C4-2B (cell line): ENCODE data around the gene CCSER1.
A peak's percentile ranks its signal among the peaks of the same experiment; 100 is the strongest.

Experiments used
- H3K27ac ChIP-seq: fragments of 450-650 bp; 2 replicates; pipeline ENCODE4 v1.5.1; 2017
- ZFX ChIP-seq: fragments of 450-650 bp; IDR thresholded peaks from 2 replicates; pipeline ENCODE4 v1.6.1; 2017
- TF ChIP-seq, protein P1 (sequence below): fragments of 450-650 bp; conservative IDR thresholded peaks from 2 replicates; pipeline ENCODE4 v1.5.1; 2017; ENCODE audit warnings: mild to moderate bottlenecking

CCSER1 gene

DNA sequence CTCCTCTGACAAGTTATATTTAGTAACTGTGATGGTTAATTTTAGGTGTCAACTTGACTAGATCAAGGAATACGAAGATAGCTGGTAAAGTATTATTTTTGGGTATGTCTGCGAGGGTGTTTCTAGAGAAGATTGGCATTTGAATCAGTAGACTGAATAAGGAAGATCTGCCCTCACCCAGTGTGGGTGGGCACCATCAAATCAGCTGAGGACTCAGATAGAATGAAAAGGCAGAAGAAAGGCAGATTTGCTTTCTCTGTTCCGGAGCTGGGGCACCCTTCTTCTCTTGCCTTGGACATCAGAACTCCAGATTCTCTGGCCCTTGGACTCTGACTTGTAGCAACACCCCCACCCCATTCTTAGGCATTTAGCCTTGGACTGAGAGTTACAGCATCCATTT lies 981.6 kb downstream of the CCSER1 start:
- no peak for TF ChIP-seq ZFX
- TF ChIP-seq, protein P1, sequence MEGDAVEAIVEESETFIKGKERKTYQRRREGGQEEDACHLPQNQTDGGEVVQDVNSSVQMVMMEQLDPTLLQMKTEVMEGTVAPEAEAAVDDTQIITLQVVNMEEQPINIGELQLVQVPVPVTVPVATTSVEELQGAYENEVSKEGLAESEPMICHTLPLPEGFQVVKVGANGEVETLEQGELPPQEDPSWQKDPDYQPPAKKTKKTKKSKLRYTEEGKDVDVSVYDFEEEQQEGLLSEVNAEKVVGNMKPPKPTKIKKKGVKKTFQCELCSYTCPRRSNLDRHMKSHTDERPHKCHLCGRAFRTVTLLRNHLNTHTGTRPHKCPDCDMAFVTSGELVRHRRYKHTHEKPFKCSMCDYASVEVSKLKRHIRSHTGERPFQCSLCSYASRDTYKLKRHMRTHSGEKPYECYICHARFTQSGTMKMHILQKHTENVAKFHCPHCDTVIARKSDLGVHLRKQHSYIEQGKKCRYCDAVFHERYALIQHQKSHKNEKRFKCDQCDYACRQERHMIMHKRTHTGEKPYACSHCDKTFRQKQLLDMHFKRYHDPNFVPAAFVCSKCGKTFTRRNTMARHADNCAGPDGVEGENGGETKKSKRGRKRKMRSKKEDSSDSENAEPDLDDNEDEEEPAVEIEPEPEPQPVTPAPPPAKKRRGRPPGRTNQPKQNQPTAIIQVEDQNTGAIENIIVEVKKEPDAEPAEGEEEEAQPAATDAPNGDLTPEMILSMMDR = no peak
- H3K27ac ChIP-seq = no peak overlapping the region

DNA sequence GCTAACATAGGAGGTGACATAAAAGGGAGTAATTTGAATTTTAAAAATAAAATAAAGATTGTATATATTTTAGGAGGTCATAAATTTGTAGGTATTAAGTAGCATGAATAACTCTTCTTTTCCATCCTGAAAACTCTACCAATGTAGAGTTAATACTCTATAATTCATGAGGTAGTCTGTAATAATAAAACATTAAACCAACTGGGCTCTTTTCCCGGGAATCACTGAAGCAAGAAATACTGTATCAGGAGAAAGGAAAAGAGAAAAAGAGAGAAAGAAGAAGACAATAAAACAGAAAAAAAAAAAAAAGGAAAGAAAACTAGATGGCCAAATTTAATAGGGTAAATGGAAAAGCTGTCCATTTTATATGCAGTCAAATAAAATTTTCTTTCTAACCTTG lies 984.4 kb downstream of the CCSER1 start:
- TF ChIP-seq ZFX = no peak
- TF ChIP-seq, protein P1 = no peak

DNA sequence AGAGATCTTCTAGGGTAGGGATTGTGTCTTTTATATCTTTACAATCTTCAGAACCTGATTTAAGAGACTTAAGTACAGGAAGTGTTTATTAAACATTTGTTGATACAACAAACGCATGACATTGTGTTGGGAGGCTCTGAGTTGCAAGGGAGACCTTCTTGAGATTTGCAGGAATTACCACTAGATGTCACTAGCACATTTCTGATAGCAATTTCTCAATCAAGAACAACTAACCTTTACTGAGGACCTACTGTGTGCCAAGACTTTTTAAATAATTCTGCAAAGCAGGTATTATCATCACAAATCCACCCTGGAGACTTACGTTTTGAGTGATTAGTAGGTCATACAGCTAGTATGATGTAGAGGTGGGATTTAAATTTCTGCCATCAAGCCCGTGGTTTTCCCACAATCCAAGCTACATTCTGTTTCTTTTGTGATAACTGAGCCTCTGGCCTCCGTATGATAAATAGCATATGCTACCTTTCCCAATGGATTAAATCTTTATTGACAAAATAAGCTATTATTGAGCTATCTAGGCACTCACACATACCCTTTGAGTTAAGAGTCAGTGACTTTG lies 986.0 kb downstream of the CCSER1 start:
- H3K27ac ChIP-seq = no peak overlapping the region
- TF ChIP-seq, protein P1 = peak; percentile 81
- TF ChIP-seq ZFX = no peak

More for the DNA sequence above, 984.4 kb downstream of the CCSER1 start:
- no peak overlapping the region for H3K27ac ChIP-seq

DNA sequence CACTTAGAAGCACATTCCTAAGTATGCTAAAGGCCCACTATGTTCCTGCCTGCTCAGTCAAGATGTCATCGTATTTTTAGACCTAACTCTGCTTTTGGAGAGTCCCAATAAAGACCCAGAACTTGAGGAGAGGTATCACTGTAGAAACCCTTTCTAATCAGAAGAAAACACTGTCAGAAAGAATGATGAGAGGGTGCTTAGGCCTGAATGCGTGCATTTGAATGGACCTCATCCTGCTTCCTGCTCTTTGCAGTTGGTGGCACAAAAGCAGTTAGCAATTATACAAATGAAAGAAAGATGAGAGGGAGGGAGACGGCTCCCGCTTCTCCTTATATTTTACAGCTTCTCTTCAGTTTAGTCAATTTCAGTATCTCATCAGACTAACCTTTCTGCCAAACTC lies 987.2 kb downstream of the CCSER1 start:
- H3K27ac ChIP-seq = no peak overlapping the region
- no peak for TF ChIP-seq ZFX
- TF ChIP-seq, protein P1 = no peak

DNA sequence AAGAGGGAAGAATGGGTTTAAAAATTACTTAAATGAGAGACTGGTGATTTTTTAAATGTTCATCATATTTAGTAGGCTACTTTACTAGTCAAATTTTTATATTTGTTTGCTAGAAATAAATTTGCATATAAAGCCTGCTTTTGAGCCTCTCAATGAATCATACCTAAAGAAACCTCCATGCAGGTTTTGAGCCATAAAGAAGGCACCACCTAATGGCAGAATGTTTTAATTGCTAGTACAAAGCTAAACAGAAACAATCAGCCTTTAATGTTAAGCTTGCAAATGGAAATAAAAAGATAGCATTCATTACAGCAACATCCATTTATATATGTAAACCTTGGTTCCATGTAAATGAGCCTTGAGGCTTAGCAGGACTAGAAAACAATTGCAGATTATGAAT lies 989.7 kb downstream of the CCSER1 start:
- no peak overlapping the region for H3K27ac ChIP-seq
- TF ChIP-seq, protein P1 = peak; percentile 59
- TF ChIP-seq ZFX = no peak

DNA sequence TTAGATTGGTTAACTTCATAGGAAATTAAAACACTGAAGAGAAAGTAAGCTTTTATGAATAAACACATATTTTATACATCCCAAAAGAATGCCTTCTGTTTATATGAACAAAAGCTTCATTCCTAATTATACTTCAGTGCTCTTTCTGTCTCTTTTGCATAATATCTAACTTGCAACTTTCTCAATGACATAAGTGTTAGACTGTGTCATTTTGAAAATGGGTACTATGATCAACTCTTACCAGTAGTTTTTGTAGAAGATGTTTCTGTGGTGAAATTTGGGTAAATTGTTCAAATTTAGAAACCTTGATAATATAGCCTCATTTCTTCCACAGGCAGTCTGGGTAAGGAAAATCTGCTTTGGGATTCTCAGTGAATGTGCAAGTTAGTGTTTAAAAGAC lies 991.4 kb downstream of the CCSER1 start:
- TF ChIP-seq ZFX = no peak
- TF ChIP-seq, protein P1 = no peak
- H3K27ac ChIP-seq = no peak overlapping the region

DNA sequence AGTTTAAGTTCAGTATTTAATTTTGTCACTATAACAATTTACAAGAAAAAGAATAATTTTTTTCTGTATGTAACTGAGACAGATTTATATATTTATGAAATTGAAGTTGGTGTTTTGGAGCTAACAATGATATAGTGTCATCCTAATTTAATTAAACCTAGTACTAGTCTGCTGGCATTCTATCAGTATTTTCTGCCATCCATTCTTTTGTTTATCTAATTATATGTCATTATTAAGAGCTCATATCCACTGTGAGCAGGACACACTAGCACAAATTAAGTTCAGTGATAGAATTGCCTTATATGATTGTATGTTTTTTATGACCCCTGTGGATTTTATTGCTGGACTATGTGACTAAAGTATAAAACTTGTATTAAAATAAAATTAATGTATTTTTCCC lies 996.5 kb downstream of the CCSER1 start:
- H3K27ac ChIP-seq = no peak overlapping the region
- TF ChIP-seq, protein P1 = no peak
